ENCODE results near the gene MTCH2.
"Not testable (repeated sequence)": the region's sequence is repeated elsewhere in the genome, so short reads cannot be mapped to it uniquely, and the experiment has no call there.

The MTCH2 gene

GRCh38 chr11:47640506-47640905 lies 1.9 kb downstream of the MTCH2 start:
- not testable (repeated sequence) for DNase-seq (ENCODE audit: low read depth, low spot score)

GRCh38 chr11:47636331-47636730 lies 6.0 kb downstream of the MTCH2 start:
- DNase-seq (ENCODE audit: low read depth, low spot score) = not testable (repeated sequence)

- DNase-seq (ENCODE audit: low read depth, low spot score) = peak; percentile 26
Observed at GRCh38 chr11:47631473-47631872, 10.9 kb downstream of the MTCH2 start.

GRCh38 chr11:47628026-47628425 lies 14.3 kb downstream of the MTCH2 start:
- no peak for DNase-seq (ENCODE audit: low read depth, low spot score)

- DNase-seq (ENCODE audit: low read depth, low spot score) = no peak
Observed at GRCh38 chr11:47626234-47626633, 16.1 kb downstream of the MTCH2 start.

- DNase-seq (ENCODE audit: low read depth, low spot score) = no peak
Observed at GRCh38 chr11:47620836-47621378, 21.5 kb downstream of the MTCH2 start.

GRCh38 chr11:47617417-47617809 lies 24.9 kb downstream of the MTCH2 start:
- DNase-seq (ENCODE audit: low read depth, low spot score) = peak; percentile 67

- DNase-seq (ENCODE audit: low read depth, low spot score) = peak; percentile 77
Observed at GRCh38 chr11:47616726-47617416, 25.5 kb downstream of the MTCH2 start.

- no peak for DNase-seq (ENCODE audit: low read depth, low spot score)
Observed at GRCh38 chr11:47615249-47615648, 27.1 kb downstream of the MTCH2 start.

- DNase-seq (ENCODE audit: low read depth, low spot score) = no peak
Observed at GRCh38 chr11:47611348-47611794, 31.0 kb downstream of the MTCH2 start.

- no peak for DNase-seq (ENCODE audit: low read depth, low spot score)
Observed at GRCh38 chr11:47609675-47610074, 32.7 kb downstream of the MTCH2 start.

- DNase-seq (ENCODE audit: low read depth, low spot score) = peak; percentile 42
Observed at GRCh38 chr11:47607380-47607779, 35.0 kb downstream of the MTCH2 start.

- DNase-seq (ENCODE audit: low read depth, low spot score) = no peak
Observed at GRCh38 chr11:47606731-47607130, 35.6 kb downstream of the MTCH2 start.

GRCh38 chr11:47605921-47606320 lies 36.4 kb downstream of the MTCH2 start:
- no peak for DNase-seq (ENCODE audit: low read depth, low spot score)

- no peak for DNase-seq (ENCODE audit: low read depth, low spot score)
Observed at GRCh38 chr11:47603295-47603694, 39.1 kb downstream of the MTCH2 start.

- no peak for DNase-seq (ENCODE audit: low read depth, low spot score)
Observed at GRCh38 chr11:47599902-47600301, 42.5 kb downstream of the MTCH2 start.

- DNase-seq (ENCODE audit: low read depth, low spot score) = no peak
Observed at GRCh38 chr11:47595967-47596366, 46.4 kb downstream of the MTCH2 start.

GRCh38 chr11:47595029-47595428 lies 47.3 kb downstream of the MTCH2 start:
- DNase-seq (ENCODE audit: low read depth, low spot score) = no peak

- peak; percentile 25 for DNase-seq (ENCODE audit: low read depth, low spot score)
Observed at GRCh38 chr11:47593934-47594855, 48.2 kb downstream of the MTCH2 start, which contains the start of gene C1QTNF4. C1QTNF4 (minus strand) TSS chr11:47594411; CDS start chr11:47590810, 3,601 bp downstream.

- DNase-seq (ENCODE audit: low read depth, low spot score) = no peak
Observed at GRCh38 chr11:47593492-47593933, 48.8 kb downstream of the MTCH2 start.

GRCh38 chr11:47592970-47593369 lies 49.4 kb downstream of the MTCH2 start:
- no peak for DNase-seq (ENCODE audit: low read depth, low spot score)

- no peak for DNase-seq (ENCODE audit: low read depth, low spot score)
Observed at GRCh38 chr11:47592251-47592650, 50.1 kb downstream of the MTCH2 start.

All from astrocyte of the hippocampus (primary cell).